ENCODE measurements around the gene TBCK. TPM values are rescaled to one million over a fixed set of nuclear protein-coding genes. Genes with fewer than 3 reads are reported as not detected.
"Not testable (repeated sequence)": the region's sequence is repeated elsewhere in the genome, so short reads cannot be mapped to it uniquely, and the experiment has no call there.

TBCK gene
- total RNA-seq, 1 experiment from 2014 or later: 22.3 TPM

DNA sequence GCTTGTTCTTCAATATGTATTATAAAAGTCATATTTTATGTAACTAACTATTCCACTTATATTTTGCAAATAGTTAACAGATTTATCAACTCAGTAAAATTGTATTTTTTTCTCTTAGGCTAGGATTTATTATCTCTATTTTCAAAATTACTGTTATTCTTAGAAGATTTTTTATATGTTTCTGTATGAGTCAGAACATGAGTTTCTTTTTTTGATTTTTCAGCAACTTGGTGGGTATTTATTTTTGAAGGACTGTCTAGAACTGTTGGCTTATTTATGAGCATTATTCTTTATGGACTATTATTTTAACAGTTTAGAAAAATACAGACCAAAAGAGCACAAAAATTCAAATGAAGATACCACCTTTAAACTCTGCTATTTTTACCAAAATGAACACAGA, 7.1 kb upstream of the TBCK start:
- Histone ChIP-seq H3K4me1 (ENCODE audit: control insufficient read depth in 1 of 2, insufficient read depth in 2 of 2, low read length in 2 of 2) (no peaks in the 10 kb centered on the region; a peak in 1 of 4 replicates), H2AFZ (ENCODE audit: low read depth, low read length, poor library complexity, severe bottlenecking) (no peak overlapping the region), H3K27me3 (ENCODE audit: insufficient read depth, low read length) (no peaks in the 10 kb centered on the region), H3K9me2 (ENCODE audit: insufficient read depth) (no peaks in the 10 kb centered on the region), H3K4me2 (ENCODE audit: low read length) (no peak overlapping the region), H3K79me2 (ENCODE audit: insufficient read depth, low read length) (peaks cover 65% of the 10 kb centered on the region), H3K36me3 (ENCODE audit: control insufficient read depth in 1 of 2, insufficient read depth in 2 of 2, low read length in 2 of 2) (peaks cover 24 to 25% of the 10 kb centered on the region in 2 experiments), H3K4me3 (replicated peaks in 1 of 2; ENCODE audit: low read depth in 1 of 2, low read length in 2 of 2) (no peak overlapping the region), H3K9ac (ENCODE audit: low read length) (no peak overlapping the region), H3K27ac (ENCODE audit: low read depth, low read length) (no peak overlapping the region), H3K9me3 (ENCODE audit: control insufficient read depth in 1 of 2, insufficient read depth in 1 of 2, low read depth in 1 of 2, low read length in 2 of 2) (no peaks in the 10 kb centered on the region), H4K20me1 (ENCODE audit: insufficient read depth) (0 out of 2 replicates have a peak, but pooled peaks cover 4% of the 10 kb centered on the region)
- intact Hi-C loops (cut with micrococcal nuclease): no loop called here
- ChIA-PET RAD21 (ENCODE audit: low non-redundant PET in 1 of 2, low total read pairs in 2 of 2, uncharacterized antibody in 2 of 2, unreplicated experiment in 2 of 2) (no interaction called here), POLR2A (no interaction called here), CTCF (no interaction called here)
- ATAC-seq (no peak), DNase-seq (ENCODE audit: low read depth, low spot score) (no peak)
- TF ChIP-seq SIN3A (IDR thresholded peaks at IDR 0.05; ENCODE audit: low read depth) (no peak), EGR1 (IDR thresholded peaks at IDR 0.05; ENCODE audit: low read depth) (no peak), YY1 (IDR thresholded peaks at IDR 0.05; ENCODE audit: extremely low read depth, insufficient replicate concordance, low read depth, low read length) (no peak), CEBPB (IDR thresholded peaks at IDR 0.05; ENCODE audit: low read depth) (no peak), ATF3 (IDR thresholded peaks at IDR 0.05) (no peak), SRF (IDR thresholded peaks at IDR 0.05; ENCODE audit: low read depth) (no peak)
- TF ChIP-seq, protein P1, sequence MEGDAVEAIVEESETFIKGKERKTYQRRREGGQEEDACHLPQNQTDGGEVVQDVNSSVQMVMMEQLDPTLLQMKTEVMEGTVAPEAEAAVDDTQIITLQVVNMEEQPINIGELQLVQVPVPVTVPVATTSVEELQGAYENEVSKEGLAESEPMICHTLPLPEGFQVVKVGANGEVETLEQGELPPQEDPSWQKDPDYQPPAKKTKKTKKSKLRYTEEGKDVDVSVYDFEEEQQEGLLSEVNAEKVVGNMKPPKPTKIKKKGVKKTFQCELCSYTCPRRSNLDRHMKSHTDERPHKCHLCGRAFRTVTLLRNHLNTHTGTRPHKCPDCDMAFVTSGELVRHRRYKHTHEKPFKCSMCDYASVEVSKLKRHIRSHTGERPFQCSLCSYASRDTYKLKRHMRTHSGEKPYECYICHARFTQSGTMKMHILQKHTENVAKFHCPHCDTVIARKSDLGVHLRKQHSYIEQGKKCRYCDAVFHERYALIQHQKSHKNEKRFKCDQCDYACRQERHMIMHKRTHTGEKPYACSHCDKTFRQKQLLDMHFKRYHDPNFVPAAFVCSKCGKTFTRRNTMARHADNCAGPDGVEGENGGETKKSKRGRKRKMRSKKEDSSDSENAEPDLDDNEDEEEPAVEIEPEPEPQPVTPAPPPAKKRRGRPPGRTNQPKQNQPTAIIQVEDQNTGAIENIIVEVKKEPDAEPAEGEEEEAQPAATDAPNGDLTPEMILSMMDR (IDR thresholded peaks at IDR 0.05 in 2 of 3, conservative IDR thresholded peaks at IDR 0.05 in 1 of 3; ENCODE audit: borderline replicate concordance in 1 of 3, insufficient read depth in 1 of 3, low read depth in 2 of 3, low read length in 2 of 3): no peak
- BruUV-seq (replicated peaks): no TSS peak

- H3K27me3 ChIP-seq (ENCODE audit: insufficient read depth, low read length); H3K4me1 ChIP-seq (ENCODE audit: control insufficient read depth in 1 of 2, insufficient read depth in 2 of 2, low read length in 2 of 2); DNase-seq (ENCODE audit: low read depth, low spot score); BruUV-seq (replicated peaks); ATAC-seq; intact Hi-C loops (cut with micrococcal nuclease); H3K4me3 ChIP-seq (replicated peaks in 1 of 2; ENCODE audit: low read depth in 1 of 2, low read length in 2 of 2); H4K20me1 ChIP-seq (ENCODE audit: insufficient read depth); CTCF ChIA-PET; H2AFZ ChIP-seq (ENCODE audit: low read depth, low read length, poor library complexity, severe bottlenecking); H3K9me3 ChIP-seq (ENCODE audit: control insufficient read depth in 1 of 2, insufficient read depth in 1 of 2, low read depth in 1 of 2, low read length in 2 of 2); H3K9me2 ChIP-seq (ENCODE audit: insufficient read depth); H3K4me2 ChIP-seq (ENCODE audit: low read length); H3K27ac ChIP-seq (ENCODE audit: low read depth, low read length); H3K9ac ChIP-seq (ENCODE audit: low read length); POLR2A ChIA-PET; RAD21 ChIA-PET (ENCODE audit: low non-redundant PET in 1 of 2, low total read pairs in 2 of 2, uncharacterized antibody in 2 of 2, unreplicated experiment in 2 of 2): not testable (repeated sequence)
- H3K79me2 ChIP-seq (ENCODE audit: insufficient read depth, low read length): peaks cover 78% of the 10 kb centered on the region
- H3K36me3 ChIP-seq (ENCODE audit: control insufficient read depth in 1 of 2, insufficient read depth in 2 of 2, low read length in 2 of 2): peaks cover 12 to 14% of the 10 kb centered on the region in 2 experiments; a peak in 3 of 4 replicates
These were observed 5.8 kb upstream of the TBCK start for GRCh38 chr4:106321814-106322213.

DNA sequence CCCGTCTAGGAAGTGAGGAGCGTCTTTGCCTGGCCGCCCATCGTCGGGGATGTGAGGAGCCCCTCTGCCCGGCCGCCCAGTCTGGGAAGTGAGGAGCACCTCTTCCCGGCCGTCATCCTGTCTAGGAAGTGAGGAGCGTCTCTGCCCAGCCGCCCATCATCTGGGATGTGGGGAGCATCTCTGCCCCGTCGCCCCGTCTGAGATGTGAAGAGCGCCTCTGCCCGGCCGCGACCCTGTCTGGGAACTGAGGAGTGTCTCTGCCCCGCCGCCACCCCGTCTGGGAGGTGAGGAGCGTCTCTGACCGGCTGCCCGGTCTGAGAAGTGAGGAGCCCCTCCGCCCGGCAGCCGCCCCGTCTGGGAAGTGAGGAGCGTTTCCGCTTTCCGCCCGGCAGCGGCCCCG, 5.2 kb upstream of the TBCK start:
- CTCF ChIA-PET; H2AFZ ChIP-seq (ENCODE audit: low read depth, low read length, poor library complexity, severe bottlenecking); H3K4me1 ChIP-seq (ENCODE audit: control insufficient read depth in 1 of 2, insufficient read depth in 2 of 2, low read length in 2 of 2); H3K9ac ChIP-seq (ENCODE audit: low read length); H3K4me3 ChIP-seq (replicated peaks in 1 of 2; ENCODE audit: low read depth in 1 of 2, low read length in 2 of 2); H3K4me2 ChIP-seq (ENCODE audit: low read length); H3K9me2 ChIP-seq (ENCODE audit: insufficient read depth); H3K9me3 ChIP-seq (ENCODE audit: control insufficient read depth in 1 of 2, insufficient read depth in 1 of 2, low read depth in 1 of 2, low read length in 2 of 2); RAD21 ChIA-PET (ENCODE audit: low non-redundant PET in 1 of 2, low total read pairs in 2 of 2, uncharacterized antibody in 2 of 2, unreplicated experiment in 2 of 2); ATAC-seq; H3K36me3 ChIP-seq (ENCODE audit: control insufficient read depth in 1 of 2, insufficient read depth in 2 of 2, low read length in 2 of 2); POLR2A ChIA-PET; intact Hi-C loops (cut with micrococcal nuclease); H4K20me1 ChIP-seq (ENCODE audit: insufficient read depth); H3K27ac ChIP-seq (ENCODE audit: low read depth, low read length); BruUV-seq (replicated peaks); H3K27me3 ChIP-seq (ENCODE audit: insufficient read depth, low read length); DNase-seq (ENCODE audit: low read depth, low spot score): not testable (repeated sequence)
- H3K79me2 ChIP-seq (ENCODE audit: insufficient read depth, low read length): peaks cover 83% of the 10 kb centered on the region
